SU-DHL-6 (cell line): Measurements from ENCODE around the gene AKAP1.

Experiments used
- EZH2phosphoT487 ChIP-seq: fragments of 200-600 bp; sonication (generic), shearing (Covaris generic); conservative IDR thresholded peaks from 2 replicates; pipeline ENCODE4 v1.6.1; 2018; ENCODE audit warnings: mild to moderate bottlenecking, antibody characterized with exemption, low read length, moderate library complexity, mixed read lengths
- TF ChIP-seq, protein P1 (sequence below): fragments of 200-600 bp; sonication (generic); IDR thresholded peaks from one replicate; pipeline ENCODE4 v1.5.1; 2017; ENCODE audit warnings: antibody characterized with exemption, mild to moderate bottlenecking, low read length, moderate library complexity; ENCODE audit not compliant: insufficient read depth, poor library complexity, severe bottlenecking

DNA sequence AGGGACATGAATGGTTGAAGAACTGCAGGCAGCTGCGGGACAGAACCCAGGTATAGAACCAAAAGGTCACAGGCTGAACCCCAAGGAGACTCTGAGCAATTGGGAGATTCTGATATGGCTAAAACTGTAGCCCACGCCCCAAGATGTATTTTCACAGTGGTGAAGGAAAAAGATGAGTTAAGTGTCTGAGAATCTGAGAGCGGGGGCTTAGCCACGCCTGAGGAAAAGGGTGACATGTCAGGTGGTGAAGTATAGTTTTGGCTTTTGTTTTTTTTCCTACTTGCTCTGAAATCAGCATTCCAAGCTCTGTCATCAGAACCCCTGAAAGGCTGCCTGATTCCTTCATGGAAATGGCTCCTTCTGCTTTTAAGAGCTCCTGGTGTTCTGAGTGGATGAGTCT lies 73.3 kb downstream of the AKAP1 start:
- TF ChIP-seq, protein P1, sequence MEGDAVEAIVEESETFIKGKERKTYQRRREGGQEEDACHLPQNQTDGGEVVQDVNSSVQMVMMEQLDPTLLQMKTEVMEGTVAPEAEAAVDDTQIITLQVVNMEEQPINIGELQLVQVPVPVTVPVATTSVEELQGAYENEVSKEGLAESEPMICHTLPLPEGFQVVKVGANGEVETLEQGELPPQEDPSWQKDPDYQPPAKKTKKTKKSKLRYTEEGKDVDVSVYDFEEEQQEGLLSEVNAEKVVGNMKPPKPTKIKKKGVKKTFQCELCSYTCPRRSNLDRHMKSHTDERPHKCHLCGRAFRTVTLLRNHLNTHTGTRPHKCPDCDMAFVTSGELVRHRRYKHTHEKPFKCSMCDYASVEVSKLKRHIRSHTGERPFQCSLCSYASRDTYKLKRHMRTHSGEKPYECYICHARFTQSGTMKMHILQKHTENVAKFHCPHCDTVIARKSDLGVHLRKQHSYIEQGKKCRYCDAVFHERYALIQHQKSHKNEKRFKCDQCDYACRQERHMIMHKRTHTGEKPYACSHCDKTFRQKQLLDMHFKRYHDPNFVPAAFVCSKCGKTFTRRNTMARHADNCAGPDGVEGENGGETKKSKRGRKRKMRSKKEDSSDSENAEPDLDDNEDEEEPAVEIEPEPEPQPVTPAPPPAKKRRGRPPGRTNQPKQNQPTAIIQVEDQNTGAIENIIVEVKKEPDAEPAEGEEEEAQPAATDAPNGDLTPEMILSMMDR: no peak
- TF ChIP-seq EZH2phosphoT487: no peak
